NCI-H1048 (cell line): ENCODE measurements around the gene ITGA11.

Source experiments
- DNase-seq: peaks from one replicate; lab custom pipeline; 2025; lab: John Stamatoyannopoulos, UW

The ITGA11 gene

DNA sequence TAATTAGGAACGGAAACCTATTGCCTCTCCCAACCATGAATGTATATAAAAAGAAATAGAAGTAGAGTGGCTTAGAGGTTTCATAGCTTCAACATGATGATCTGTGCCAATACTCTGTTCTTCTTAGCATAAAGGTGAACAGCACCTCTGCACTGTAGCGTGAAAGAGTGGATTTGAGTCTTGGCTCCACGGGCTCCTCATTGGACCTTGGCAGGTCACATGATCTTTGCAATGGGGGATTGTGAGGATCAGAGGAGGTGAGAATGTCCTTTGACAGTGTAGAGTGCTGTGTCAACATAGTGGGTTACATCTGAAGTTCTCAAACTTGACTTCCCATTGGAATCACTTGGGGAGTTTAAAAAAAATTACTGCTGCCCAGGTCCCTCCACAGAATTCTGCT is 103.0 kb downstream of the ITGA11 start:
- DNase-seq: no peak

DNA sequence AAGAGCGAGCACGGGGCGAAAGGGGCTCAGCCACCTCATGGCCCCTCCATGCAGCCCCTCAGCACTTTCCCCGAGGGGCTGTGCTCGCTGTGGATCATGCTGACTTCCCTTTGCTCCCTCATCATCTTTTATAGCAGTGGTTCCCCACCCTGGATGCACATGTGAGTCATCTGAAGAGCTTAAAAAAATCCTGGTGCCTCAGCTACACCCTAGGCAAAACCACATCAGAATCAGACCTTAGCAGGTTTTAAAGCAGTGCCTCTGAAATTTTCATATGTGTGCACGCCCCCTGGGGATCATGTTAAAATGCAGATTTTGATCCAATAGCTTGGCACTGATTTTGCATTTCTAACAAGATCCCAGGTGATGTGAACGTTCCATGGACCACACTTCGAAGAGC is 103.5 kb downstream of the ITGA11 start:
- no peak for DNase-seq

DNA sequence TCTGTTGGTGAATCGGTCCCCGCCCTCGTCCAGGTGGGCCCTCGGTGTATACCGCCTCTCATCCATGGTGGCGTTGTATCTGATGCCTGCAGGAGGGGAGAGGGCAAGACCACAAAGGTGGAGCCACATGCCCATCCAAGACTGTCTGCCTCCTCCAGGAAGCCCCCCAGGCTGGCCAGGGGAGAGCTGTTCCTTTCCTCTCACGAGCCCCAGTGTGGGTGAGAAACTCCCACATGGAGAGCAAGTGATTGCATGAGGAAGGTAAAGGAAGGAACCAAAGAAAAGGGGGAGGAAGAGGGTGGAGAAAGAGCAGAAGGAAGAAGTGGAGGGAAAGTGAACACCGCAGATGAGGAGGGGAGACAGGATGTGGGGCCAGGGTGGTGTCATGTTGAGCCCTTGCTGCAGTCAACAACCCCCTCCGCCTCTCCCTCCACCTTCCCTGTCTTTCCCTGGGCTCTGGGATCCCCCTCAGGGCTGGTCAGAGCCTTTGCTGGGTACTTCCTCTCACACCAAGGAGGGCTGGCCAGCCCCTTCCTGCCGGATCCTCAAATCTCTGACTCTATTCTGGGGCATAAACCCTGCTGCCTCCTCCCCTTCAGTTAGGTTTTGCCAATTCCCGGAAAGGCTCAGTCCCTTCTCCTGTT is 105.1 kb downstream of the ITGA11 start:
- no peak for DNase-seq

DNA sequence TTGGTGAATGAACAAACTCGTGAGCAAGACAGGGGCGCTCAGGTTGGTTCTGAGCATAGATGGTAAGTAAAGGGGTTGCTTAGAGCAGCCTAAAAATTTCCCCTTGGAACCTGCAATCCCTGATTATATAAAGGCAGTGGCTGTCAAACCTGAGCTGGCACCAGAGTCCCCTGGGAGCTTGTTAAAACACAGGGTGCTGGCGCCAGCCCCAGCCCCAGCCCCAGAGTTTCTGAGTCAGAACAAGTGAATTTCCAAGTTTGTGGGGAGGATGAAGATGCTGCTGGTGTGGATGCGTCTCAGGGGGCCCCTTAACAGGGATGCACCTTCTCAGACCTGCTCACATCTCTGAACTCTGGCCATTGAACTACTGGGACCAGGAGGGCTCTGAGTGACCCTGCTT is 106.2 kb downstream of the ITGA11 start:
- no peak for DNase-seq

- no peak for DNase-seq
Measured at GRCh38 chr15:68322796-68323195, 109.2 kb downstream of the ITGA11 start.

DNA sequence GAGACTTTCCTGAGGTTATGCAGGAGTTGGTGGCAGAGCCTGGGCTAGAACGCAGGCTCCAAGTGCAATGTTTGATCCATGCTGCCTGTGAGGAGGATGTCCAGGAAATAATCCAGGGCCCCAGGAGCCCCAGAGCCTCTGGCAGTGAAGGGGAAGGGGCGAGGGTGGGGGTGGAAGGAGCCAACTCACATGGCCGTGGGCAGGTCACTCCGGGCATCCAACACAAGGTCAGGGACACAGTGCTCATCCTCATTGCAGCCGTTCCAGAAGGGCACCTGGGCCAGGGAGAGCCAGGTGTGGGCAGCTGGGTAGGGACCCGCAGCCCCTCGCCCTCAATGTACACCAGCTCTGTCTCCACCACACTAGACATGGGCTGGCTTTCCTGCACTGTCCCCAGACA is 110.7 kb downstream of the ITGA11 start:
- no peak for DNase-seq

- DNase-seq: no peak
Measured at GRCh38 chr15:68319997-68320396, 112.0 kb downstream of the ITGA11 start.

GRCh38 chr15:68318931-68319909 is 112.7 kb downstream of the ITGA11 start:
- no peak for DNase-seq

DNA sequence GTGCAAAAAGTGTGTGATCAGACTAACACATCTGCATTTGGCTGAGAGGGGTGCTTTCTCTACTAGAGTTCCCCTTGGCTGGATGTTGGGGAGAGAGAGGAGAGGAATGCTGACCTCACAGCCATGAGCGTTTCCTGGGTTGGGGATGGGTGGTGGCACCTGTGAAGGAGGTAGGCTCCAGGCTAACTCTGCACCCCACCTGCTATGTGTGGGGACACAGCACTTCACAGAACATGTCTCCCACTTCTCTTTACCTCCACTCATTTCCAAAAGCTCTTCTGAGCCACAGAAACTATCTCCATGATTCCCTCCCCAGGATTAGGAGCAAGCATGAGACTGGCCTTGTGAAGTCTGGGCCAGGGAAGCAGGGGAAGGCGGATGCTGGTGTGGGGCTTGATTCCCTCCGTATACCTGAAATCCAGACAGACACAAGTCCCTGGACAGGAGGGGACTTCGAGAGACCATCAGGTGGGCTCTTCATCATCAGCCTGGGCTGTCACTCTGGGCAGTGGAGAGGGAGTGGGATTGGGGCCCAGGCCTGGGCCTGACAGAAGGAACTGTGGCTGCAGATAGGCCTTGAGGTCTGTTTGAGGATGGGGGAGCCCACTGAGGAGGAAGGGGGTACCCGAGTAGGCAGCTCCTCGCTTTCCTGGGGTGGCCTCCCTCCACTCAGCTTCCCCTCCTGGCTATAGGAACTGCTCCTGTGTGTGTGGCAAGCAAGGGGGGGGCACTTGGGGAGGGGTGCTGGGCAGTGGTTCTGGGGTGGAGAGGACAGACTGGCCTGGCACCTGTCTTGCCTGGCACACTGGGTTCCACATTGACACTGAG is 113.7 kb downstream of the ITGA11 start:
- no peak for DNase-seq

DNA sequence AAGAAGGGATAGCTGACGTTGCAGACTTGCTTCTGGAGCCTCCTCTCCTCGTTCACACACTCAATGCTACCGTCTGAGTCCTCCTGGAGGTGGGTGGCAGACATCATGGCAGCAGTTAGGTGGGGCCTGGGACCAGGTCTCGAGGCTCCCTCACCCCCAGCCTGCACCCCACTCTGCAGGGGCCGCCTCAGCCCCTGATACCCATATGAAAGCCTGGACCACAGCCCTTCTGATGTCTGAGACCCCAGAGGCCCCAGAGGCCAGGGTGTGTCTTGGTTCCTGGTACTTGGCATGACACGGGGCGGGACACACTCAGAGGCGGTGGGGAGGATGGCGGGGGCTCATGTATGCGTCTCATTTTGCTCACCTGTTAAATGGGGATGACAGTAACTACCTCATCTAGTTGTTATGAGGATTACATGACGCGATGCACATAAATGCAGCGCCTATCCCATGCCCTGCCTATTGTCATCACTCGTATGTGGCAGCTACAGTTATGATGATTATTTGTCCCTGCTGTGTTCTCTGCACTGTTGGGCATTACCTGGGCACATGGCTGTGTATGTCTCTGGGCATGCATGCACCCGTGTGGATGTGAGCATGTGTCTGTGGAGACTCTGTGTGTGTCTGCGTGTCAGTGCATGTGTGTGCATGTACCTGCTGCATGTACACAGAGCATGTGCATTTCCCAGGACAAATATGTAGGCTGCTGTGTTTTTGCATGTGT is 114.5 kb downstream of the ITGA11 start:
- DNase-seq: no peak

DNA sequence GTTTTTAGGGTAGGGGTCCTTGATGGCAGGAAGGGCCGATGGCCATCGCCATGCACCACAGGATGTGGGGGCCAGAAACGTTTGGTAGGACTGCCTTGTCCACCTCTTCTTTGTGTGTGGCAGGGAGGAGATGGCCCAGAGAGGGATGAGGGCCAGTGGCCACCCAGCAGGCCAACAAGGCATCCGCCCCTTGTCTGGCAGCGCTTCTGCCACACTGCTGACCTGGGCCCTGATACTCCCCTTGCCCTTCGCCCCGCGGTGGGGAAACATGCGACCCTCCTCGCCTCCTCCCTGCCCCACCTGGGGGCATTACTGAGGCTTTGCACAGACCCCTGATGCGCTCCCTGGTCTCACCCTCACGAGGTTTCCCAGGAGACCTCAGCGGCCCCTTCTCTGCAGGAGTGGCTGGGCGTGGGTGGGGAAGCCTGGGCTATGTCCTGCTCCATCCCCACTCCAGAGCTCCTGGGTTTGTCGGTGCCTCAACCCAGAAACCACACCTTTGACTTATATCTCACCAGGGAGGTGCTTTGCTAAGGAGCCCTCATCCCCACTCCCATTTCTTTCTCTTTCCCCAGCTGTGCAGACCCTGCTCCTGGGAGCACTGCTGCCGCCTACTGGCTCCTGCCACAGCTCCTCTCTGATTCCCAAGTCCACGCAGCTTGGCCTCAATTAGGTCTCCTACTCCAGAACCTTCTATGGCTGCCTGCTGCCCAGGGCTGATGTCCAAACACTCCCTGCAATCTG is 115.7 kb downstream of the ITGA11 start:
- DNase-seq: no peak

GRCh38 chr15:68315495-68316031 is 116.4 kb downstream of the ITGA11 start:
- DNase-seq: no peak

DNA sequence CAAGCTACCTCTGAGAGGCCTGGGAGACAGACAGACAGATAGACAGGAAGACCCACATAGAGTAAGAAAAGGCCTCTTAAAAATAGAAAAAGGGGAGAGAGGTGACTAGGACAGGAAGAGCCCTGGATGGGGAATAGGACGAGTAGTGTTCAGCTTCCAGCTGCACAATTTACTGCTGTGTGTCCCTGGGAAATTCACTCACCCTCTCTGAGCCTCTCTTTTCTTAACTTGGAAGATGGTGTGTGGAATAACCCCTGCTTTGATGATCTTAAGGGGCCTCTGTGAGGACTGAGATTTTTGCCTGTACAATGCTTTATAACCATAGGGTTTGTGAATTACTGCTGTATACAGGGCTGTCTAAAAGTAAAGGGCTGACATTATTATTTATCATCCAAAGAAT is 116.9 kb downstream of the ITGA11 start:
- no peak for DNase-seq

DNA sequence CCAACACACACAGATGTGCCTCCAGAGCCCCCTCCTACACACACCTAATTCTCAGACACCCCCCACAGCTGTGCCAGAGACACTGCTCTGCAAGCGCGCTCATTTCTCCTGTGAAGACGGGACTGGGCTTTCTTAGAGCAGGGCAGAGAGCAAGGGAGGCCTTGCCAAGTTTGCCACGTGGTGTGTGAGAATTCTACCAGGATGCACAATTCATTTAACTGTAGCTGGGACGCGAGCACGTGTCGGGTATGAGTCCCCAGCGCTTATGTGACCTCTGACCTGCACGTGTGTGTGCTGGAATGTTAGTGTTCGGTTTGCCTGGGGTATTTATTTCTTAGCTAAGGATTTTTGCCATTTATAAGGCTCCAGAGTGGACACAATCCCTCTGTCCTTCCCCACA is 117.4 kb downstream of the ITGA11 start:
- DNase-seq: no peak

- DNase-seq: no peak
Measured at GRCh38 chr15:68313501-68314410, 118.2 kb downstream of the ITGA11 start.

- DNase-seq: no peak
Measured at GRCh38 chr15:68312701-68313204, 119.2 kb downstream of the ITGA11 start.

DNA sequence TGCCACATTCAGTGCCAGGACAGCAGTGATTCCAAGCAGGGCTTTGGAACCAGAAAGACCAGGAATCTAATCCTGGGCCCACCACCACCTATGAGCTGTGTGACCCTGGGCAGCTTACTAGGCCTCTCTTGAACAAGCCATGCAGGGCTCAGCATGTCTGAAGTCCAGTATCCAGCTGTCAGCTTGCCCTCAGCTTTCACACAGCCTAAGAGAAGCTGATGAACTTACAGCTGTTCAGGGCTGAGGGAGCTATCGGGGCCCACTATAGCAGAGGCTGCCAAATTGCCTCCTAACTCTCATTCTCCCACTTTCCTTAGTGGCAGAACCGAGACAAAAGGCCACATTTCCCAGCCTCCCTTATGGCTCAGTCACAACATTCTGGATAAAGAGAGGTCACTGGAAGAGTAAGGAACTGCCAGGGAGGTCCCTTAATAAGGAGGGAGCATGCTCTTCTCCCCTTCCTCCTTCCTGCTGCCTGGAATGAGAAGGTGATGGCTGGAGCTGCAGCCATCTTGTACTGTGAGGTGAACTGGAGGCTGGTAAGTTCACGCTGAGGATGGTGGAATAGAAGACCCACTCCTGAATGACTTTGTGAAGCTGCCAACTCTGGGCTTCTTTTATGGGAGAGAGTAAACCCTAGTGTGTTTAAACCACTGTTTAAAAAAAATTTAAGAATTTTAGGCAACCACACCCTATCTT is 120.0 kb downstream of the ITGA11 start:
- DNase-seq: no peak

DNA sequence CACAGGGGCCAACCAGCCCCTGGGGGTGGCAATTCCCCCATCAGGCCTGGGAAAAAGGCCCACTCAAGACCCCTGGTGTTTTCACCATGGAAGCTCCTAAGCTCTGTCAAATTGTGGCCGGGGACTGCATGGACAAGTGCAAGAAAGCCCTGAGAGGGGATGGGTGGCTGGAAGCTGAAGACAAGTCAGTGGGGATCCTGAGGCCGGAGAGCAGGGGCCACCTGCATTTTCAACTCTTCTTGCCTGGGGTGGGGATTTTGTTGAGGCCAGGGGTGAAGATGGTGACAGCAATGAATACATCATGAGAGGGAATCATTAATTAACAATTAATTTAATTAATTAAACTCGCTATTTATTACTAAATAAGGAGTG is 120.5 kb downstream of the ITGA11 start:
- no peak for DNase-seq
